ENCODE data around the gene SPATS2. TPM values are rescaled to one million over a fixed set of nuclear protein-coding genes. Genes with fewer than 3 reads are reported as not detected.

Gene SPATS2
- total RNA-seq, 1 donor from 2014 or later = 18.2 TPM

DNA sequence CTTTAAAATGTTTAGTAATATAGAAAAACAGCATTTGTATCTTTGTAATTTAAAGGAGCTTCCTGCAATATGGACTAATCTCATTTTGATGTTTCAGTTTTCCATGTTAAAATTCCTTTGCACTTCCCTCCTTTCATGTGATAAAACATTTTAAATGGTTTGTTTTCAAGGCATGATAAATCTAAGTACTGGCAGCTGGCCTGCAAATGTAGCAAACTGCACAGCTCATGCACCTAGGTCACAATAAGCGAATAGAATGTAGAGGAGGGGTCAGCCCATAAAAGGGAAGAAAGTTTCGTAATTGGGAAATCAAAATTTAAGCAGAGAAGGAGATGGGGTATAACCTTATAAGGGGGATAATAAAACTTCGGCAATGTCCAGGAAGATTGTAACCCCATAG lies 91.6 kb downstream of the SPATS2 start:
- Histone ChIP-seq H3K36me3 (ENCODE audit: control insufficient read depth, insufficient read depth, low read length) (no peaks in the 10 kb centered on the region), H3K4me3 (ENCODE audit: low read depth, low read length) (no peak overlapping the region), H3K27me3 (ENCODE audit: control insufficient read depth, insufficient read depth, low read length) (no peaks in the 10 kb centered on the region)
- DNase-seq (ENCODE audit: low read depth) = no peak
- TF ChIP-seq, protein P1, sequence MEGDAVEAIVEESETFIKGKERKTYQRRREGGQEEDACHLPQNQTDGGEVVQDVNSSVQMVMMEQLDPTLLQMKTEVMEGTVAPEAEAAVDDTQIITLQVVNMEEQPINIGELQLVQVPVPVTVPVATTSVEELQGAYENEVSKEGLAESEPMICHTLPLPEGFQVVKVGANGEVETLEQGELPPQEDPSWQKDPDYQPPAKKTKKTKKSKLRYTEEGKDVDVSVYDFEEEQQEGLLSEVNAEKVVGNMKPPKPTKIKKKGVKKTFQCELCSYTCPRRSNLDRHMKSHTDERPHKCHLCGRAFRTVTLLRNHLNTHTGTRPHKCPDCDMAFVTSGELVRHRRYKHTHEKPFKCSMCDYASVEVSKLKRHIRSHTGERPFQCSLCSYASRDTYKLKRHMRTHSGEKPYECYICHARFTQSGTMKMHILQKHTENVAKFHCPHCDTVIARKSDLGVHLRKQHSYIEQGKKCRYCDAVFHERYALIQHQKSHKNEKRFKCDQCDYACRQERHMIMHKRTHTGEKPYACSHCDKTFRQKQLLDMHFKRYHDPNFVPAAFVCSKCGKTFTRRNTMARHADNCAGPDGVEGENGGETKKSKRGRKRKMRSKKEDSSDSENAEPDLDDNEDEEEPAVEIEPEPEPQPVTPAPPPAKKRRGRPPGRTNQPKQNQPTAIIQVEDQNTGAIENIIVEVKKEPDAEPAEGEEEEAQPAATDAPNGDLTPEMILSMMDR (IDR thresholded peaks at IDR 0.05; ENCODE audit: insufficient read depth, low read length, poor library complexity, severe bottlenecking) = no peak

DNA sequence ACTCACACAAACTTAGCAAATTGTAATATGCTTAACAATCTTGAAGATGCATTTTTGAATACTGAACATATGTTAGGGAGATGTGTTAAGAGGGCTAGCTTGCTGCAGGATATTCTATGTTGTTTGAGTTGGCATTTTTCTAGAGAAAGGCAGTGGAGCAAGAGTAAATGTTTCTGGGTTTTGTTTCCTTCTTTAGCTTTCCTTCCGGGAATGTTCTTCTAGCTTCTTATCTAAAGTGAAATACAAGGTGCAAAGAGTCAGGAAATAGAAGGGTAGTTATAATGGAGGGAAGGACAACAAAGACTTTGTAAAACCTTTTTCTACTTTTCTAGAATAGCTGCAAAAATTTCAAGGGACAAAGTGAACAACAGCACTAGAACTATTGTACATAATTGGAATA lies 94.0 kb downstream of the SPATS2 start:
- H3K36me3 ChIP-seq (ENCODE audit: control insufficient read depth, insufficient read depth, low read length) = no peaks in the 10 kb centered on the region
- TF ChIP-seq, protein P1 (IDR thresholded peaks at IDR 0.05; ENCODE audit: insufficient read depth, low read length, poor library complexity, severe bottlenecking) = no peak
- no peaks in the 10 kb centered on the region for H3K27me3 ChIP-seq (ENCODE audit: control insufficient read depth, insufficient read depth, low read length)
- DNase-seq (ENCODE audit: low read depth) = no peak
- no peak overlapping the region for H3K4me3 ChIP-seq (ENCODE audit: low read depth, low read length)

DNA sequence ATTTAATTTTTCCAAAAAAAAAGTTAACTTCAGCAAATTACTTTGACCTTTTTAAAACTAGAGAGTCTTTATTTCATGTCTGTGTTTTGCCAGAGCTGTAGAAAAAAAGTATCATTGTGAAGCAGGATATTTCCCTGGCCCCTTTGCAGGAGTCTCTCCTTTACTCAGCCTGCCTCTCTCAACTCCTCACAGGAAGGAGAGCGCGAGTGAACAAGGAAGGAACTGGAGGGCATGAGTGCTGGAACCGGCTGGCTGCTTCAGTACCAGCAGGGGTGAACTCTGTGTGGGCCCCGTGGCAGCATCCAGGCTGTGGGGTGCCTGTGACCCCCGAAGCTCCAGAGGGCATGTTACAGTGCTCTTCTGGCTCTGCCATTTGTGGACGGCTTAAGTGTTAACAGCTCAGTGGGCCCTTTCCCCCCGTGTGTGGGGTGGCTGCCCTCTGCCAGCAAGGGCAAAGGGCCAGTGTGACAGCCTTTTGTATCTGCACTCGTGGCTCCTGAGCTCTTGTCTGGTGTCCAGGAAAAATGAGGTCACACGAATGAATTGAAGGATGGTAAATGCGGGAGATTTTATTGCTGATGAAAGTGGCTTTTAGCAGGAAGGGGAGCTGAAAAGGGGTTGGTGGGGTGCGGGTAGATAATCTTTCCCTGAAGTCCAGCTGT lies 95.0 kb downstream of the SPATS2 start:
- Histone ChIP-seq H3K4me3 (ENCODE audit: low read depth, low read length) (no peak overlapping the region), H3K36me3 (ENCODE audit: control insufficient read depth, insufficient read depth, low read length) (no peaks in the 10 kb centered on the region), H3K27me3 (ENCODE audit: control insufficient read depth, insufficient read depth, low read length) (no peaks in the 10 kb centered on the region)
- TF ChIP-seq, protein P1 (IDR thresholded peaks at IDR 0.05; ENCODE audit: insufficient read depth, low read length, poor library complexity, severe bottlenecking) = no peak
- no peak for DNase-seq (ENCODE audit: low read depth)

DNA sequence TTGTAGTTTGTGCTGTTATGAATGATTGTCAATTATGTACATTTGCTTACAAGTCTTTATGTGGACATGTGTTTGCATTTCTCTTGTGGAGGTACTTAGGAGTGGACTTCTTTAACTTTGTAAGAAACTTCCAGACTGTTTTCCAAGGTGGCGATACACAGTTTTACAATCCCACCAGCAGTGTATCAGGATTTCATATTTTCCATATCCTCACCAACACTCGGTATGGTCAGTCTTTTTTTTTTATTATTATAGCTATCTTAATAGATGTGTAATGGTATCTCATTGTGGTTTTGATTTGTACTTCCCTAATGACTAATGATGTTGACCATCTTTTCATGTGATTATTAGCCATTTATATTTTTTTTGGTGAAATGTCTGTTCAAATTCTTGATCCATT lies 97.9 kb downstream of the SPATS2 start:
- H3K27me3 ChIP-seq (ENCODE audit: control insufficient read depth, insufficient read depth, low read length) = no peaks in the 10 kb centered on the region
- no peak for DNase-seq (ENCODE audit: low read depth)
- H3K36me3 ChIP-seq (ENCODE audit: control insufficient read depth, insufficient read depth, low read length) = no peaks in the 10 kb centered on the region
- no peak overlapping the region for H3K4me3 ChIP-seq (ENCODE audit: low read depth, low read length)
- TF ChIP-seq, protein P1 (IDR thresholded peaks at IDR 0.05; ENCODE audit: insufficient read depth, low read length, poor library complexity, severe bottlenecking) = no peak

DNA sequence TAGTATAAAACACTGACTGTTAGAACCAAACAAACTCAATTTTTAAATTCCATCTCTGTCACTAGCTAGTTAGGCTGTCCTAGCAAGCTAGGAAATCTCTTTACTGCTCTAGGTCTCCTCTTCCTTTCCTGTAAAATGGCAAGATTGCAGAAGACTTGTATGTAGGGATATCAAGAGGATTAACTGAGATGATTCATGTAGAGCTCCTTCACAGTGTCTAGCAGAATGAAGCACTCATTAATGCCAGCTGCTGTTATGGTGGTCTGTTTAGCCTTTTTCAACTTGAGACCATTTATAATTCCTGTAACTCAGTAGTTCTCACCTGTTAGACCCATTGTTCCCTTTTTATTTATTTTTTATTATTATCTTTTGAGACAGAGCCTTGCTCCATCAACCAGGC lies 103.7 kb downstream of the SPATS2 start:
- Histone ChIP-seq H3K4me3 (ENCODE audit: low read depth, low read length) (no peak overlapping the region), H3K27me3 (ENCODE audit: control insufficient read depth, insufficient read depth, low read length) (no peaks in the 10 kb centered on the region), H3K36me3 (ENCODE audit: control insufficient read depth, insufficient read depth, low read length) (no peaks in the 10 kb centered on the region)
- no peak for DNase-seq (ENCODE audit: low read depth)
- TF ChIP-seq, protein P1 (IDR thresholded peaks at IDR 0.05; ENCODE audit: insufficient read depth, low read length, poor library complexity, severe bottlenecking) = no peak

DNA sequence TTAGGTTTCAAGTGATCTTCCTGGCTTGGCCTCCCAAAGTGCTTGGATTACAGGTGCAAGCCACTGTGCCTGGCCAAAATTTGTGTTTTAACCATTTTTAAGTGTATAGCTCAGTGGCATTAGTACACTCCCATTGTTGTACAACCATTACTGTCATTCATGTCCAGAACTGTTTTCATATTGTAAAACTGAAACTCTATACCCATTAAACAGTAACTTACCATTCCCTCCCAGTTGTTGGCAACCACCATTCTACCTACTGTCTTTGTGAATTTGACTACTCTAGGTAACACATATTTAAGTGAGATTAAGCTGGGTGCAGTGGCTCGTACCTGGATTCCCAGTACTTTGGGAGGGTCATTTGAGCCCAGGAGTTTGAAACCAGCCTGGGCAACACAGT lies 104.3 kb downstream of the SPATS2 start:
- H3K36me3 ChIP-seq (ENCODE audit: control insufficient read depth, insufficient read depth, low read length) = no peaks in the 10 kb centered on the region
- no peak for DNase-seq (ENCODE audit: low read depth)
- TF ChIP-seq, protein P1 (IDR thresholded peaks at IDR 0.05; ENCODE audit: insufficient read depth, low read length, poor library complexity, severe bottlenecking) = no peak
- H3K27me3 ChIP-seq (ENCODE audit: control insufficient read depth, insufficient read depth, low read length) = no peaks in the 10 kb centered on the region
- no peak overlapping the region for H3K4me3 ChIP-seq (ENCODE audit: low read depth, low read length)
